Epithelial cell of esophagus (primary cell): ENCODE measurements around the gene NT5DC3.

Source experiments
- DNase-seq: peaks from one replicate; pipeline ENCODE4 v3.0.0; 2010; ENCODE audit warnings: low read depth
- H3K4me3 ChIP-seq: 2 replicates; pipeline ENCODE4 v1.5.1; 2011; ENCODE audit warnings: mild to moderate bottlenecking, low read length, control low read depth
- TF ChIP-seq, protein P1 (sequence below): IDR thresholded peaks from 2 replicates; pipeline ENCODE4 v1.5.1; 2011; ENCODE audit warnings: low read depth, mild to moderate bottlenecking, low read length, control low read depth, inconsistent platforms; ENCODE audit not compliant: insufficient read depth; ENCODE audit errors: missing control alignments

The NT5DC3 gene

DNA sequence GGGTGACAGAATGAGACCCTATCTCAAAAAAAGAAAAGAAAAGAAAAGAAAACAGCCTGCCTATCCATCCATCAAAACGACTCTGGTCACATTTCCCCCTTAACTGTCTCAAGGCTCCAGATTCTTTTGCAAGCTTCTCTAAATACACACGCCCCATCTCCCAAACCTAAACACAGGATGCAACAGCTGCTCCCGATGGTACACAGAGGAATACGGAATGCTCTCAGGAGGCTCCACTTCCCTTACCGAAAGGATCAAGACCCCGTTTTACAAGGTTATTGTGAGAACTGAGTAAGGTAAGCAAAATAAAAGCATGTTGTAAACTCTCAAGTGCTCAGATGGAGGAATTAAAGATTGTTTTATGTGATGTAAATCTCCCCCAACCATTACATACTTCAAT lies 62.3 kb downstream of the NT5DC3 start:
- DNase-seq, result no peak
- TF ChIP-seq, protein P1, sequence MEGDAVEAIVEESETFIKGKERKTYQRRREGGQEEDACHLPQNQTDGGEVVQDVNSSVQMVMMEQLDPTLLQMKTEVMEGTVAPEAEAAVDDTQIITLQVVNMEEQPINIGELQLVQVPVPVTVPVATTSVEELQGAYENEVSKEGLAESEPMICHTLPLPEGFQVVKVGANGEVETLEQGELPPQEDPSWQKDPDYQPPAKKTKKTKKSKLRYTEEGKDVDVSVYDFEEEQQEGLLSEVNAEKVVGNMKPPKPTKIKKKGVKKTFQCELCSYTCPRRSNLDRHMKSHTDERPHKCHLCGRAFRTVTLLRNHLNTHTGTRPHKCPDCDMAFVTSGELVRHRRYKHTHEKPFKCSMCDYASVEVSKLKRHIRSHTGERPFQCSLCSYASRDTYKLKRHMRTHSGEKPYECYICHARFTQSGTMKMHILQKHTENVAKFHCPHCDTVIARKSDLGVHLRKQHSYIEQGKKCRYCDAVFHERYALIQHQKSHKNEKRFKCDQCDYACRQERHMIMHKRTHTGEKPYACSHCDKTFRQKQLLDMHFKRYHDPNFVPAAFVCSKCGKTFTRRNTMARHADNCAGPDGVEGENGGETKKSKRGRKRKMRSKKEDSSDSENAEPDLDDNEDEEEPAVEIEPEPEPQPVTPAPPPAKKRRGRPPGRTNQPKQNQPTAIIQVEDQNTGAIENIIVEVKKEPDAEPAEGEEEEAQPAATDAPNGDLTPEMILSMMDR, result no peak
- H3K4me3 ChIP-seq, result no peak overlapping the region

DNA sequence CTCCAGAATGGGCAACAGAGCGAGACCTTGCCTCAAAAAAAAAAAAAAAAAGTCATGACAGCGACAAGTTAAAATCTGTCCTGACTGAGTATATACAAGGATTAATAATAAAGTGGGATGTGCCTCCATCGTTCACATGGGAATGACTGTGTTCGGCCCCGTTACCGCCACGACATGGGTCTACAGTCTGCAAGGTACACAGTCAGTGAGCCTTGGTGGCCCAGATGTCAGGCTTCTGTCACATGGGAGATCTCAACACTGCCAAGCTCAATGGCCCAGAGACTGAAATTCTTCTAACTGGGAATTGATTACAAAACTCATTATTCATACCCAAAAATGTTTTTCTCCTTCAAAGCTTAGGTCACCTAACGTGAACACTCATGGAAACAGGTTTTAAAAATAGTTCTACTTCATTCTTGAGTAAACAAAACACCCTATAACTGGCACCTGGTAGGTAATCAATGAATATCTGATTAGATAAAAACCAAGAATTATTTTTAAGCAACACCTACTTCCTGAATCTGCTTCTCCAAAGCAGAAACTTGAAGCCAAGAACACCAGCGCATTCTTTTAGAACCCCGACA lies 66.0 kb downstream of the NT5DC3 start:
- TF ChIP-seq, protein P1, result no peak
- no peak overlapping the region for H3K4me3 ChIP-seq

DNA sequence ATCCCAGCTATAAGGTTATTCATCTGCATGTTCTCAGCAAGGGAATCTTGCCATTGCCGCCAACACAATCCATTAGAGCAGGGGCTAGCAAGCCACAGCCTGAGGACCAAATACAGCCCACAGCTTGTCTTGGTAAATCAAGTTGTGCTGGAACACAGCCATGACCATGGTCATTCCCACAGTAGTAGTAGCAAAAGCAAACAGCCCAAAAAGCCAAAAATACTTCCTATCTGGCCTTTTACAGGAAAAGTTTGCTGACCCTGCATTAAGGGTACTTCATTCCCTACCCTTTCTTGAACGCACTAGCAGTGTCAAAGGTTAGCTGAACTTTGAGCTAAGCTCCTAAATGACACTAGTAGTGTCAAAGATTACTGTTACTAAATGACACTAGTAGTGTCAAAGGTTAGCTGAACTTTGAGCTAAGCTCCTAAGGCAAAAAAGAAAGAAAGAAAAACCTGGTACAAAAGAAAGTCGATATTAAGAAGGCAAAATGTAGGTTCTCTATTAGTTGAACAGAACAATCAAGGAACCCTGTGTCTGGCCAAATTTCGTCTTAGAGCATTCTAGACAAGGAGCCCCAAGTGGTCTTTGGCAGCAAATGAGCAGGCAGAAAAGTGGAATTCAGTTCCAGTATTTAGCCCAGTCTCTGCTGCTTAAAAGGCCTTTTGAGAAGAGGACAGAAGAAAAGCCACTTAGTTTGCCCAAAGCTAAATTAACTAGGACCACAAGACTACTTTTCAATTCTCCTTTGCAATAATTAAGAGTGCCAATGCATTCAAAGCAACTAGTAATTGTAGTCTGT lies 67.7 kb downstream of the NT5DC3 start:
- no peak overlapping the region for H3K4me3 ChIP-seq
- TF ChIP-seq, protein P1, result no peak
- no peak for DNase-seq

More for the DNA sequence above, 66.0 kb downstream of the NT5DC3 start:
- no peak for DNase-seq

DNA sequence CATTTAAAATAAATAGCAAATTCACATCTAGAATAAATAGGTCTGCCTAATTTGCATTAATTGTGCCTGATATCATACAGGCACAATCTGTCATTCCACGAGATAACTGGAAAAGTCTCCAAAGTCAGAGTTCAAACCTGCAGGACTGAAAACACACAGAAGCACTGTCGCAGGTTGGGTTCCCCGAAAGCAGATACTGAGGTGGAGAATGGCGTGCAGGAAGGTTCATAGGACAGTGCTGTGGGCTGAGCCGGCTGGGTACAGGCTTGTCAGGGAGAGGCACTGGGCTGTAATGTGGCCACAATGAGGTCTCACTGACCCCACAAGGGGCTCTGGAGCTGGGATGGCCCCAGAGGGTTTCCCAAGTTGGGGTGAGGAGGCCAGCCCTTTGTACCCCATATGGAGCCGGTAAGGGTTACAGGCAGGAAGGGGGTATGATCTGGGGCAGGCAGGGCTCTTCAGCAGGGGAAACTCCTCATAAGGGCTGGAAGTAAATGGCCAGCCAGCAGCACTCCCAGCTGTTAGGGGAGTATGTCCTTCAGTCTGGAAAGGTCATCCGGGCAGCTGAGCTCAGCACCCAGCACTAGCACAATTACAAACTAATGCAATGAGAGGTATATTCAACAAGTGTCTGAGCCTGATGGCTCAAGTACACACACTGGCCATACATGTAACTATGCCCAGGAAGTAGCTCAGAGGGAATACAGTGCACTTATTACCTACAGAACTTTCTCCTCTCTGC lies 68.5 kb downstream of the NT5DC3 start:
- TF ChIP-seq, protein P1, result no peak
- no peak for DNase-seq
- no peak overlapping the region for H3K4me3 ChIP-seq

DNA sequence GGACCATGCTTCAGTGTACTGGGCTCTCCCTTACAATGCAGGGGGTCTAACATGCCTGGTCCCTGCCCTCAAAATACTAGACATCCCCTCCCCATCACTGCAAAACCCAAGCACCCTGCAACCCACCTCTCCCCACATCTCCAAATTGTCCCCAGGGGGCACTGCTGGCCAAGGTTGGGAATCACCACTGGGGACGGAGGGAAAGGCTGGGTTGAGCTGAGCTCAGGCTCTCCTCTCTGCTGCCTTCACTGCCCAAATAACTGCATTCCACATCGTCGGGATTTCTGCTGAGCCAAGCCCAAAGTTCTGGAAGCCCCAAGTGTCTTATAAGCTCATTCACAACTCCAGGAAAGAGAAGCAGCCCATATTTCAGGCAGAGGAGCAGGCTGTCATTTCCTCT lies 69.6 kb downstream of the NT5DC3 start:
- peak; percentile 36 for DNase-seq
- no peak overlapping the region for H3K4me3 ChIP-seq

DNA sequence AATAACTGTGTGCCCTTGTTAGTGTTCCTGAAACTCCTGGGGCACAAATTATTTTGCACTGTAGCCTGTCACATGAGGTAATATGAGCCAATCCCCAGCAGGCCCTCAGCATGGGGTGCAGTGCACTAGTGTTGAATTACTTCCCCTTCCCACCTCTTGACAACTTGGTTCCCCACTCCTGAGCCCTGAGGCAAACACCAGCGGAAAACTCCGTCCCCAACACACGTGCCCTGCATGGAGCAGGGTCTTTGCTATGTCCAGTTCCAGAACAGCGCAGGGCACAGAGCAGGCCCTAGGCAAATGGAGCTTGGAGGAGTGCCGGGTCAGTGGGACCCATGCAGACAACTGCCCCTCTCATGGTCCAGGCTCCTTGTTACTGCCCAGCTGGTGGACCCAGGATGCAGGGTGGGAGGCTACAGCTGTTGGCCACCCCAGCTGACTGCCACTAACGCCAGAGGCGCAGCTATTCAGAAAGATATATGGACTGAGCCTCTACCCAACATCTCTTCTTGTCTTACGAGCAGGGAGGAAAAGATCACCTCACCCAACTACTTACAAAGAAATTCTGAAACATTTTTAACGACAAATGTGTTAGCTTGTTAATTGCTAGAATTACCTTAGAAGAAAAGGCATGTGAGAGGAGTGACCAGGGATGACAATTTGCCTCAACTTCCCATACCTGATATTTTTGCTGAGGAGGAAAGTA lies 71.6 kb downstream of the NT5DC3 start:
- H3K4me3 ChIP-seq, result no peak overlapping the region
- TF ChIP-seq, protein P1, result no peak
- no peak for DNase-seq

More for the DNA sequence above, 69.6 kb downstream of the NT5DC3 start:
- TF ChIP-seq, protein P1, result peak; percentile 55
